H1 (cell line): ENCODE results near the gene SRSF8. TPM values are rescaled to one million over a fixed set of nuclear protein-coding genes. Genes with fewer than 3 reads are reported as not detected.

ENCODE experiments used
- CHD7 ChIP-seq: fragments of 300-600 bp; sonication (generic); IDR thresholded peaks from 2 replicates; pipeline ENCODE4 v1.7.1; 2012; ENCODE audit warnings: low read length, moderate library complexity, mild to moderate bottlenecking, inconsistent platforms; ENCODE audit not compliant: insufficient replicate concordance
- polyA plus RNA-seq, 7 experiments: library from polyadenylated mRNA; depleted of rRNA in 3 of 7; stranded (reverse) in 5 of 7; unstranded in 2 of 7; fragments of >200 nt in 5 of 7; fragments of 200-250 nt in 2 of 7; gene quantifications; 1 replicate in 5 of 7; 2 replicates in 1 of 7; 4 replicates in 1 of 7; pipeline versions ENCODE4 v1.2.1 to v1.2.3, GENCODE V29; 2011 to 2013; ENCODE audit warnings: missing spikeins in 2 of 7, mixed read lengths in 2 of 7
- total RNA-seq: library from RNA; stranded (reverse); fragmentation: NEBNext Ultra II Directional; extraction: Animal tissue kit (Norgen Biotek cat#: 25700); gene quantifications from 2 replicates; pipeline ENCODE4 v1.2.1, GENCODE V29; 2021

Gene SRSF8
- total and polyA plus RNA-seq, 2 of the 8 experiments (the other 6 are each of a cell fraction or from before 2014, with no cell fraction given): 13.2 to 18.5 TPM

- no peak for TF ChIP-seq CHD7
These were observed 42.2 kb downstream of the SRSF8 start (continued) for GRCh38 chr11:95108671-95109551.
